Hippocampal formation (tissue), 2 donors: ENCODE data around the gene FBXO2.

Source experiments
- DNase-seq, 2 donors: peaks; one replicate each; lab custom pipeline; 2025; lab: John Stamatoyannopoulos, UW

The FBXO2 gene, protein sequence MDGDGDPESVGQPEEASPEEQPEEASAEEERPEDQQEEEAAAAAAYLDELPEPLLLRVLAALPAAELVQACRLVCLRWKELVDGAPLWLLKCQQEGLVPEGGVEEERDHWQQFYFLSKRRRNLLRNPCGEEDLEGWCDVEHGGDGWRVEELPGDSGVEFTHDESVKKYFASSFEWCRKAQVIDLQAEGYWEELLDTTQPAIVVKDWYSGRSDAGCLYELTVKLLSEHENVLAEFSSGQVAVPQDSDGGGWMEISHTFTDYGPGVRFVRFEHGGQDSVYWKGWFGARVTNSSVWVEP

DNA sequence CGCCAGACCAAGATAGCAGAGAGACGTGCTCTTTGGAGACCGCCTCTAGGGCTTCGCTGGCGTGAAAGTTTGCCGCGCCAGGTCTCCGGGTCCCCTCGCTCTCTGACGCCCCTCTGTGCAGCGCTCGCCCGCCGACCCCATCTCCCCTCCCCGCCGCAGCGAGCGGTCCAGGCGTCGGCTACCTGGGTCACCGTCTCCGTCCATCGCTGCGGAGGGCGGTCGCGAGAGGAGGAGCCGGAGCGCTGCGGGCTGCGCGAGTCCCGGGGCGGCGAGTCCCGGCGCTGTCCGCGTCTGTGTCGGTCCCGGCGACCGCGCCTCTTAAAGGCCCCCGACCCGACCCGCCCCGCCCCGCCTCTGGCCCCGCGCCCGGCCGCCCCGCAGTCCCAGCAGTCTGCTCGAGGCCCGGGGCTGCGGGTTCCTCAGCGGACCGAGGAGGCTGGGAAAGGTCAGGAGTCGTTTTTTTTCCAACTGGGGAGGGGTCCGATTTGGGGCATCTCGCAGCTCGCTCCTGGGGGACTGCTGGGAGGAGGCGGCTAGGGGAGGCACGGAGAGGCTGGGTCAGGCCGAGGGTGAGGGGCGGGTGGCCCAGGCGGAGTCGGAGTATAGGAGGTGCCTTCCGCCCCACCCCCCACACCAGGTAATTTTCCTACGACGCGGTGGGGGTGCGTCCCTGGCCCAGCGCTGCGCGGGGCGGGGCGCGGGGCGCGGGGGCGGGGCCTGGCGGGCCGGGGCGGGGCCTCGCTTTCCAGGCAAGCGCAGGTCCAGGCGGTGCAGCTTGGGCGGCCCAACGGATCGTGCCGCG, at the start of gene FBXO2, which contains the start of gene FBXO44:
Gene FBXO2, minus strand, starts transcription at position 293 of the 802 bp plus-strand sequence. Its CDS starts 89 bp downstream, at position 204.
Gene FBXO44, plus strand, starts transcription at position 741 of the 802 bp plus-strand sequence. CDS start 959 bp downstream, outside the sequence.
- peak; percentile 20 to 51 for DNase-seq

DNA sequence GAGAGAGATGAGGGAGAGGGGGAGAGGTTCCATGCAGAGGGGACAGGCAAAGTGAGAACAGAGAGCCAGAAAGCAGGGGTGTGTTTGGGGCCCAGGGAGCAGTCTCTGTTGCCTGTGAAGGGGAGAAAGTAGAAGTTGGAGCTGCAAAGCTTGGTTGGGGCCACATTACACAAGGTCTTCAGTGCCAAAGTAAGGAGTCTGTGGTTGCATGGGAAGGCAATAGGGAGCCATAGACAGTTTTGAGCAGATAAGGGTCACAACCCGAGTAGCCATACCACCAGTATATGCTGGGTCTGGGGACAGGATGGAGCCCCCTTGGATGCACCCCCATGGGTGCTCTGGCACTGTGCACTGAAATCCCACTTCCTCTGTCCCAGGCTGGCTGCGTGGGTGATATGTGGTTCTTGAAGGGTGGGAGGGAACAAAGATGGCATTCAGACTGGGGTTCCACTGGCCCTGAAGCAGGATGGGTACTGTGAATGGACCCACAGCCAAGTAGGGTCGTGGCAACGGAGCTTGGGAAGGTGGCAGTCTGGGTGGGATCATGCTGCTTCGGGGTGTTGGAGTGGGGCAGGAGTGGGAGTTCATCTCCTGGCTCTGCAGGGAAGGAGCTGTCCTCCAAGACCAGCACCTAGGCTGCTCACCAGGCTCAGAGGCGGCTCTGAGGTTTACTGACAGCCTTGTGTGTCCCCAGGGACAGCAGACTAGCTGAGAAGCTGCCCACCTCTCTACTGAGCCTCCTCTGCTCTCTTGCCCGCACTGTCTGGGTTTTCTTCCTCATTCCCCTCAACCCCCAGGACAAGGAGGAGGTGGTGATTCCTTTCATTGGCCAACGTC, 49.3 kb upstream of the FBXO2 start:
- no peak for DNase-seq

DNA sequence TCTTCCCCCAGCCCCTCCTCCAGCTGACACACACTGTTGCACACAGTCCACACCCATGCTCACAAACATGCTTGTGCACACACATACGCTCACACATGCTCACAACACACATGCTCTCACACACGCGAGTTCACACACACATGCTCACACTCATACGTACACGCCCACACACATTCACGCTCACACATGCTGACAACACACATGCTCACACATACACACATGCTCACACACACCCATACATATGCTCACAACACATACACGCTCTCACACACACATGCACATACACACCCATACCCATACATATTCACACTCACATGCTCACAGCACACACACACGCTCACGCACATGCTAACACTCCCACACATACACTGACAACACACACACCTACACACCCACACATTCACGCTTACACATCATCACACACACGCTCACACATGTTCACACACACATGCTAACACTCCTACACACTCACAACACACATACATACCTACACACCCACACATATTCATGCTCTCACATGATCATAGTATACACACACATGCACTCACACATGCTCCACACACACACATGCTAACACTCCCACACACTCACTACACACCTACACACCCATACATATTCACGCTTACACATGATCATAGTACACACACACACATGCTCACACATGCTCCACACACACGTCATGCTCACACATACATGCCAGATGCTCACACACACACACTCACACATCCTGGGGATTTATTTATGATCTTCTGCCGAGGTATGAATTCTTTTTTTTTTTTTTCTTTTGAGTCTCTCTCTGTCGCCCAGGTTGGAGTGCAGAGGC, 48.0 kb upstream of the FBXO2 start:
- no peak for DNase-seq

DNA sequence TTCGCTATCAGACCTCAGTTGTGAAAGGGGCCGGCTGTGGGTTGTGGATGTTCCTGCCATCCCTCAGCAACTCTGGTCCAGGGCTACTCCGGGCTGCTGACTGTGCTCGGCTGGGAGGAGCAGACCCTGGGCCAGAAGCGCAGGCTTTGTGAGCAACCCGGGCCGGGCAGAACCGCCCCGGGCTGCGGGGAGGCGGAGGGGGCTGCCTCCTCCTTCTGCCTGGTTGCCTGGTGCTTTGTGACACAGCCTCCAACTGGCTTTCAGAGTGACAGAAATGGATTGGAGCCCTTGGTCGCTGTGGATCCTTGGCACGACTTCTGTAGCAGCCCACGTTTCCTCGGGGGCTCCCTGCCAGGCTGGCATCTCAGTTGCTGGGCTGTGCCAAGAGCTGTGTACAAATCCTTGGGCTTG, 47.3 kb upstream of the FBXO2 start:
- DNase-seq, result peak; percentile 74 to 83

DNA sequence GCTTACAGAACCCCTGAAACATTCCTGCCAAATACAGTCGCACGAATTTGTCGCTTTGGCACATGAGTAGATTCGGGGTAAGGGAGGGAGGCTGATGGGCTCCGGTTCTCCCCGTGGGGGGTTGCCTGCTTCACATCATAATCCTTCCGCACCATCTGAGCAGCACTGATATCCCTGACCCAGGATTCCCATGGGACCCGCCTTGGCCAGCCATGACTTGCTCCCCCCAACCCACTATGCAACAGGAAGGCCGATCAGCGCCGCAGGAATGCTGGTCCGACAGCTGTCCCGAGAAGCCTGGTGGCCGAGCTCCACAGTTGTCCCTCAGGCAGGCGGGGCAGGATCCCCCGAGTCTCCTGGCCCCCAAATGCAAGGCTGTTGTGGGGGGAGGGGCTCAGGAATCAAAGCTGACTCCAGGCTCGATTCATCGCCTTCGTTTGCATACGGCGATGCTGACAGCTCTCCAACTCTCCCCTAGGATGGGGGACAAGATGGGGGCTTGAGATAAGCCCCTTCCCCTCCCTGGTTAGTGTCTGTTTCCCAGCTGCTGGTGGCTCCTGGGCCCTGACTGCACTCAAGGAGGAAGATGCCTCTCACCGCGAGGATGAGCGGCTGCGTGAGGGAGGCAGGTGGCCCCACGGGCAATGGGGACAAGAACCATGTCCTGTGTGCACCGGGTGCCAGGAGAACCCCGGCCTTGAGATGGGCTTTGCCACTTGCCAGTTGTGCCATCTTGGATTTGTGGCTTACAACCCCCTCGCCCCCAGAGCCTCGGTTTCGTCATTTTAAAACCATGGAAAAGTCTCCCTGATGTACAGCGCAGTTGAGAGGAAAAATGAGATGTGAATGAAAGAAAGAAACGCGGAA, 46.6 kb upstream of the FBXO2 start:
- DNase-seq, result no peak

DNA sequence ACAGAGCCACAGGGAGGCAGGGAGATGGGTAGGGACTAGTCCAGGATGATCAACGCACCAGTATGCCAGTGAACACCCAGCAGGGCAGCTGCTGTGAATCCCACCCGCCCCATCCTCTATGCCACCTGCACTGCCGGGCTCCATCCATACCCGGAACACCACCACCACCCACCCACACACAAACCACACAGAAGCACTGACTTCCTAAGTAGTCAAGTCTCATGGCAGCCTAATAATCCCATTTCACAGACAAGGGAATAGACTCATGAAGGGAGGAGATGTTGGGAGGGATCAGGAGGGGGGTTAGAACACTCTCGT, 43.6 kb upstream of the FBXO2 start:
- no peak for DNase-seq

DNA sequence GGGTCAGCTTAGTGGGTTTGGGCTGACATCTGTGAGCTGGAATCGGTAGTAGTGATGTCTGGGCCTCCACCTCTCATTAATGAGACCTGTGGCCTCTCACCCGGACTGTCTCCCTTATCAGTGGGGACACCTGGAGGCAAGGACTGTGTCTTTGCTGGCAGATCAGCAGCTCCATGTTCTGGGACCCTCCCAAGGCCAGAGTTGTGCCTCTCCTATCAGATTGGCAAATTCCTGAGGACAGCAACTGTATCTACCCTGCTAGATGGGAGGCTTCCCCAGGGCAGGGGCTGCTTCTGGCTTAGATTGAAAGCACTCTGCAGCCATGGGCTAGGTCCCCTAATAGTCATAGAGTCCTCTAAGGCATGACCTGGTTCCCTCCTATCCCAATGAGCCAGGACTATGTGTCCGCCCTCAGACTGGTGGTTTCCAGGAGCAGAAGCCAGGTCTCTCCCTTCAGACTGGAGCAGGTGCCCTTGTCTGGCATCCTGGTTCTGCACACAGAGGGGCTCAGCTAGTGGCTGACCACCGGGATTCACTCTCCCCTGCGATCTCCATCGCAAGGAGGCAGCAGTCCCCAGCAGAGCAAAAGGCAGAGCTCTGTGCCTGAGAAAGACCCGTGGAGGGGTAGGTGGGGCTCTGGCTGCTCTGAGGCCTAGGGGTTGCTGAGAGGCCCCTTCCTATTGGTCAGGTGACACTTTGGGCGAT, 43.1 kb upstream of the FBXO2 start:
- no peak for DNase-seq

DNA sequence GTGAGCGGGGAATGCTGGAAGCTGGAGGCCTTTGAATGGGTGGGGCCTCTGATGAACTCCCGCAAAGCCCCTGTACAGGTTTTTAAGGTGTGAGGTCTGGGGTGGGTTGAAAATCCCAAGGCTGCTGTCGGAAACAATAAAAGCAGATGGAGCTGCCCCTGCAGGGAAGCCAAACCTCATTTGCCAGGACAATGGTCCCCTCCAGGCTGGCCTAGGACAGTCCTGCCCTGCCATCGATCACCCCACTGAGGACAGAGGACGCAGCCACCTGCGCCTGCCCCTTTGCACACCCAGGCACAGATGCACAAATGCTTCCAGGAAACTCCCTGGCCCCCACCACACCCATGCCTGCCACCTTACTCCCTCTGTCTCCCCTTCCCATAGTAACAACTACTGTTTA, 41.6 kb upstream of the FBXO2 start:
- no peak for DNase-seq

DNA sequence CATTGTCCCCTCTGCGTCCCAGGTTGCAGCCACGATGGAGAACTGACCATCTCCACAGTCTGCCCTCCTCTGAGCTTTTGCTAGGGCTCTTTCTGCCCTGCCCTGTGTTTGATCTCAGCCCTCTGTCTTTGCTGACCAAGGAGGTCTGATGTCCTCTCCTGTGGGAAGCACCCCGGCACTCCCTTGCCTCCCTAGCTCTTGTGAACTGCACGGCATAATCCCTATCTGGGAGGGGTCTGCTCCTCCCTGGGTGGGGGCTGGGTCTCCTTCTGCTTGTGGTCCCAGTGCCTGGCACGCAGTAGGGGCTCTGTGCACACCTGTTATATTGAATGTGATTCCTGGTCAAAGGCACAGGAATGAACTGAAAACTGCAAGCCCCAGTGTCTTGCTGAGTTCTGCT, 39.7 kb upstream of the FBXO2 start:
- DNase-seq, result no peak

DNA sequence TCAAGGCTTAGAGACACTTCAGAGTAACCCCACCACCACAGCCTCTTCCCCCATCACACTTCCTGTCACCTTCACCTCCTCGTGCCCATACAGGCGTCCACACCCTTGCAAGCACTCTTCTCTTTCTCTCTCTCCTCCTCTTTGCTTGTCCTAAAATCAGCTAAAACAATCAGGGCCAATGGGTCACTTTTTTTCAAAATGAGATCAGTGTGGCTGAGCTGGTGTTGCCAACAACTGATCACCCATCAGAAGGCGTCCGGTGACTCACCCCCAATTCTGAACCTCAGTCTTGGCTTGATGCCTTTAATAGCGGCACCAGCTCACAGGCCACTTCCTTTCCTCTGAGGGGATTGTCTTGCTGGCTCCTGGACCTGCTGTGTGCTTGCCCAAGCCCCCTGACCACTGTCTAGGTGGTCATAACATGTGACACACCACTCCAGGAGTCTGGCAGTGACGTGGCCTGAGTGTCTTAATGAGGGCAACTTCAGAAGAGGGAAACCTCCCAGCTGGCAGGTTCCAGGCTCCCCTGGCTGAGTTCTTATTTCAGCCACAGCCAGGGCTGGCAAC, 38.9 kb upstream of the FBXO2 start:
- DNase-seq, result no peak

DNA sequence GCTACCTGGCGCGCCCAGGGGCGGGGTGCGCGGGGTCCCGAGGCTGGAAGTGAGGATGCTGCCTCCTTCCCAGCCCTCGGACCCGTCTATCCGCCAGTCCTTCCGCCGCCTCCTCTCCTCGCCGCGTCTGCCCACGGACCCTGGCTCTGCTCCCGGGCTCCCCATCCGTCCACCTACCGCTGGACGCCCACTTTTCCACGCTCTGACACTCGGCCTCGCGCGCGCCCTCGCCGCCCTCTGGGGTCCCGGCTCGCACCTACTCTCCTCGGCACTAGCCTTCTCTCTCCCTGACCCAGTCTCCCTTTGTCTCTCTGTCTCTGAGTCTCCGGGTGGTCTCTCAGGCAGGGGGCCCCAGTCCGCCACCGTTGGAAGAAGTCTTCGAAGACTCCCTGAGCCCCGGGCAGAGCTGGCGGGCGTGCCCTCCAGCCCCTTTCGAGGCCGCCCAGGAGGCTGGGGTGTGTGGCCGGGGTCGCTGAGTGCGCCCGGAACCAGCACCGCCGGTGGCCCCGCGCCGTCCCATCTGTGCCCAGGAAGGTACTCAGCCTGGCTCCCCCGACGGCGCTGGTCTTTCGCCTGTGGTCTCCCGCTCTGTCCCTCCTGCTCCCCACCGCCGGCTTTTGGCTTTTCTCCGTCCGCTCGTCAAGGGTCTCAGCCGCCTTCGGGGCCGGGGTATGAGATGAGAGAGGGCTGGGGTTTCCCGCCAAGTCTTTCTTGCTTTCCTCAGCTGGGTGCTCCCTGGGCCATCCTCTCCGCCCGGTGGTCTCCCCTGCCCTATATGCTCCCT, 37.9 kb upstream of the FBXO2 start:
- DNase-seq, result no peak

DNA sequence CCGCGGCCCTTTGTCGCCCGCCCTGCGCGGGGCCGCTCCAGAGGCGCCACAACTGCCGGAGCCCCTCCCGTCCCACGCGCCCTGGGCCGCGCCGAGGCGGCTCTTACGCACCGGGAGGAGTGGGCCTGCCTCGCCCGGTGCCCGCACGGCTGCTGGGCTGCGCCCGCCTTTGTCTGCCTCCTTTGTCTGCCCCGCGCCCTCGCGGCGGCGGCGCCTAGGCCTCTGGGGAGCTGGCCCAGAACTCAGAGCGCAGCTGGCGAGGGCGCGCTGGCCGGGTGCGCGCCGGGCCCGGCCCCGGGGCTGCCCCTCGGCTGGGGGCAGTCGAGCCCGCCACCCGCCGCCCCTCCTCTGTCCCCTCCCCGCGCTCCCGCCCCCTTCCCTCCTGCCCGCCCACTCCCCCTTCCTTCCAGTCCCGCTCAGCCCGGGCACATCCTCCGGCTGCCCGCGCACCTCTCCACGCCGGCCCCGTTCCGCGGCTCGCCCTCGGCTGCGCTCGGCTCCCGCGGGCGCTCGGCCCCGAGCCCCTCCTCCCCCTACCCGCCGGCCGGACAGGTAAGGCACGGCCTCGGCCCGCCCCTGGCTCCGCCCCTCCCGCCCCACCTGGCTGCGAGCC, 37.2 kb upstream of the FBXO2 start, which contains the start of gene DRAXIN:
Gene DRAXIN, plus strand, starts transcription at position 409 of the 613 bp plus-strand sequence. CDS start 14,549 bp downstream, outside the sequence.
- no peak for DNase-seq

DNA sequence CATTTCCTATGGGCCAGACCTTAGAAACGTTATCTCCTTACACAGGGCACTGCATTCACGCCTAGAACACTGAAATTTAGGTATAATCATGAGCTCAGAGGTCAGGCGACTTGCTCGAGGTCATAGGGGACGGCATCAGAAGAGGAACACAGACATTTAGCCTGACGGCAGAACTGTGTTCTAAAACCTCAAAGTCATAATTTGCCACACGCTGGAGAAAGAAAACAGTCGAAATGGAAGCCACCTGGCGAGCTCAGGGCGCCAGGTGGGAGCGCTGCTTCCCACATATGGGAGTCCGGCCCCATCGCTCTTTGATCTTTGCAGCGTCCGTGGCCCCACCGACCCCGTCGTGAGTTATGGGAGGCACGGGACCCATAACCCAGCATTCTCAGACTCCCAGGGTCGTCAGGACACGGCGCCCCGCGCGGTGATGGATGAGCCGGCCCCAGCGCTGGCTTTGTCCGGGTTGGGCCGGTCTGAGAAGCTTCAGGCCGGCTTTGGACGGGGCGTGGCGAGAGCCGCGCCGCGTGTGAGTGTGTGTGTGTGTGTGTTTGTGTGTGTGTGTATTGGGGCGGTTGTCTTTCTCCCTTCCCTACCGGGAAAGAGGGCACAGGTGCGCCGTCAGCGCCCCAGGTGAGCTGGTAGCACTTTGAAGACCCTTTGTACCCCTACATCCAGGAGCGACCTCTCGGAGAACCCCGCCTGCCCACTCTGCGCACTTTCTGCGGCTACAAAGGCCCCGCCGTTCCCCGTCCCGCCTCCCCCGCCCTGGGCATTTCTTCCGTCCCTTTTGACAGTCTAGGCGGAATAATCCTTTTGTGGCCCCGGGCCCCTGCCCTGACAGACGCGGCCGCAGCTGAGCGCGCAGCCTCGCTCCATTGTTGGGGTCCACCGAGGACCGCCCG, 36.4 kb upstream of the FBXO2 start:
- no peak for DNase-seq

DNA sequence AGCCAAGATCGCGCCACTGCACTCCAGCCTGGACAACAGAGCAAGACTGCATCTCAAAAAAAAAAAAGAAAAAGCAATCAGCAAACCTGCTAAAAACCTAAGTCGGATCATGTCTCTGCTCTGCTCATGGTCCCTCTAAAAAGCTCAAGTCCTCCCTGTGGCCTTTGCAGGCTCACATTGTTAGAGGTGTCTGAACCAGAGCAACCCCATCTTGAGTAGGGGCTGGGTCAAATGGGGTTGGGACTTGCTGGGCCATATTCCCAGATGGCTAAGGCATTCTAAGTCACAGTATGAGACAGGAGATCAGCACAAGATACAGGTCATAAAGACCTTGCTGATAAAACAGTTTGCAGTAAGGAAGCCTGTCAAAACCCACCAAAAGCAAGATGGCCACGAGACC, 34.3 kb upstream of the FBXO2 start:
- DNase-seq, result no peak

DNA sequence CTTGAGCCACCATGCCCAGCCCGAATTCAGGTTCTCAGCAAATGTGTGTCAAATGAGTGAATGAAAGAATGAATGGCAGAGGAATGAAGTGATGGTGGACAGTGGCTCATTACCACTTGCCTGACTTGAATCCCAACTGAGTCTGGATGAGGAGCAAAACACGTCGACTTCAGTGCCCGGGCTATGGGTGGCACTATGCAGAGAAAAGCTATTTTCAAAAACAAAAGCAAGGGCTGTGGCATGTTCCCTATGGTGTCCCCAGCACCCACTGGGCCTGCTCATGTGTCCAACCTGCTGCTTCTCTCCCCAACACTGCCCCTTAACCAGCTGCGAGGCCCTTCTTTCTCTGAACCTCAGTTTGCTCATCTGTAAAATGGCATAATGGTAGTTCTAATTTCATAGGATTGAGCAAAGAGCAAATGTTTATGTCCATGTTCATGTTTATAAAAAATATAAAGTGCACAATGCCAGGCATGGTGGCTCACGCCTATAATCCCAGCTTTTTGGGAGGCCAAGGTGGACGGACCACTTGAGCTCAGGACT, 31.1 kb upstream of the FBXO2 start:
- no peak for DNase-seq

DNA sequence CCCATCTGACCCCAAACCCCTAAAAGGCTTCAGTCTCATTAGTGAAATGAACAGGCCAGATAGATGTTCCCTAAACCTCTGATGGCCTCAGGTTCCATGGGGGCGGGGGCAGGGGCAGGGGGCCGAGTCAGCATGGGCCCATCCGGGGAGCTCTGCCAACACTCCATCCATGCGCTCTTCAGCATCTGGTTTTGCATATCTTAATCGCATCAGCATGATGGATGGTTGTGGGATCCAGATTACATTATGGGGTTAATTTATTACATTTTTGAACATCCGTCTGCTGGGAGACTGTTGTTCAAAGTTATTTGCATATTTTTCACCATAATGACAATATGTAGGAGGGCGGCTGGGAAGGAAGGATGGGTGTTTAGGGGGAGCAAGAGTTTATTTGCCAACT, 29.8 kb upstream of the FBXO2 start:
- DNase-seq, result no peak

DNA sequence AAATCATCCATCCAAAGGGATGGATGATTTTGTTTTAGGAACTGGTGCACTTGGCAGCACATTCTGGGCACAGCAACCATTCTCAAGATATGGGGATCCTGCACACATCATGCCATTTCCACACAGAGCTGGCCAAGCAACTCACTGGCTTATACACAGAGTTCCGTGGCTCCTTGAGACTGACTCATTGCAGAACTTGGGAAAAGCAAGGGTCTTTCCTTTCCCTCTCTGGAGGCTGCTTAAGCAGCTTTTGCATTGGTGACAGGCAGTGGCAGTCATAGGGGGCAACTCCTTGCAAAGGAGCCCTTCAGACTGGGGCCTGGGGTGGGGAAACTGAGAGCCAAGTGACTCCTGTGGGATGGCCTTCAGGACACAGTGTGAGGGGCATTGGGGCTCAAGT, 28.6 kb upstream of the FBXO2 start:
- no peak for DNase-seq
